Brain pericyte (primary cell): ENCODE data around the gene SPEG.

Experiments
- DNase-seq: peaks from one replicate; pipeline ENCODE4 v3.0.0-alpha.2; 2012; ENCODE audit warnings: low read depth, low spot score

SPEG gene

GRCh38 chr2:219461047-219461514 is 26.4 kb downstream of the SPEG start:
- DNase-seq = no peak

GRCh38 chr2:219461669-219462068 is 27.0 kb downstream of the SPEG start:
- DNase-seq = no peak

DNA sequence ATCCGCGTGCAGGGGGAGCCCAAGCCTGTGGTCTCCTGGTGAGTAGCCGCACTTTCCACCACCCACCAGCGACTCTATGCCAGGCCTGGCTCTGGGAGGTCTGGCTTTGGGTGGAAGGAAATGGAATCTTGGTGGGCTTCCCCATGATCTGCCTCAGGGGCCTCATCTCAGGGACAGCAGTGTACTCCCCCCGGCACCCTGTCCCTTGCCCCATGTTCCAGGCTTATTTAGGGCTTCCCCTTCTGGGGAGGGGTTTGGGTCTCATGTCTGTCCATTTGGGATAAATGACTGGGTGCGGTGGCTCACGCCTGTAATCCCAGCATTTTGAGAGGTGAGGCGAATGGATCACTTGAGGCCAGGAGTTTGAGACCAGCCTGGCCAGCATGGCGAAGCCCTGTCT is 27.7 kb downstream of the SPEG start:
- DNase-seq = no peak

DNA sequence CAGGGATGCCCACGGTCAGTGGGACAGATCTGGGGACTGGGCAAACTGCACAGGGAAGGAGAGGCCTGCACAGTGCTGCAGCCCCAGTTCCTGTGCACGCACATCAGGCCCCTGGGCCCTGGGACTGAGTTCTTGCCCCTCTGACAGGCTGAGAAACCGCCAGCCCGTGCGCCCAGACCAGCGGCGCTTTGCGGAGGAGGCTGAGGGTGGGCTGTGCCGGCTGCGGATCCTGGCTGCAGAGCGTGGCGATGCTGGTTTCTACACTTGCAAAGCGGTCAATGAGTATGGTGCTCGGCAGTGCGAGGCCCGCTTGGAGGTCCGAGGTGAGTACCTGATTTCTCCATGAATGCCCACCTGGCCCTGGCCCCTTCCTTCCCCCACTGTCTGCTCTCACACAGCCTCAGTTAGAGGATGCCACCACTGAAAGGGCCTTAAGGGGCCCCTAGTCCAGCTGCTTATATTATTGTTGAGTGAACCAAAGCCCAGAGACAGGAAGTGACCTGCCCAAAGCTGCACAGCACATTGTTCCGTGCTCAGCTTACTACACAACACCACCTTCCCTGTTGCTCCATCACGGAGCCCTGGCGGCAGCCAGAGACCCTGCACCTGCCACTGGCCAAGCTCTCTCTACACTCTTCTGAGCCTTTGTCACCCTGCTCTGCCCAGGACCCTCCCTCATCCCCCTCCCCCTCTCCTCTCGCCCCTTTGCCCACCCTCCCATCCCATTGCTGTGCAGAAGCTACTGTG is 29.8 kb downstream of the SPEG start:
- DNase-seq = no peak

DNA sequence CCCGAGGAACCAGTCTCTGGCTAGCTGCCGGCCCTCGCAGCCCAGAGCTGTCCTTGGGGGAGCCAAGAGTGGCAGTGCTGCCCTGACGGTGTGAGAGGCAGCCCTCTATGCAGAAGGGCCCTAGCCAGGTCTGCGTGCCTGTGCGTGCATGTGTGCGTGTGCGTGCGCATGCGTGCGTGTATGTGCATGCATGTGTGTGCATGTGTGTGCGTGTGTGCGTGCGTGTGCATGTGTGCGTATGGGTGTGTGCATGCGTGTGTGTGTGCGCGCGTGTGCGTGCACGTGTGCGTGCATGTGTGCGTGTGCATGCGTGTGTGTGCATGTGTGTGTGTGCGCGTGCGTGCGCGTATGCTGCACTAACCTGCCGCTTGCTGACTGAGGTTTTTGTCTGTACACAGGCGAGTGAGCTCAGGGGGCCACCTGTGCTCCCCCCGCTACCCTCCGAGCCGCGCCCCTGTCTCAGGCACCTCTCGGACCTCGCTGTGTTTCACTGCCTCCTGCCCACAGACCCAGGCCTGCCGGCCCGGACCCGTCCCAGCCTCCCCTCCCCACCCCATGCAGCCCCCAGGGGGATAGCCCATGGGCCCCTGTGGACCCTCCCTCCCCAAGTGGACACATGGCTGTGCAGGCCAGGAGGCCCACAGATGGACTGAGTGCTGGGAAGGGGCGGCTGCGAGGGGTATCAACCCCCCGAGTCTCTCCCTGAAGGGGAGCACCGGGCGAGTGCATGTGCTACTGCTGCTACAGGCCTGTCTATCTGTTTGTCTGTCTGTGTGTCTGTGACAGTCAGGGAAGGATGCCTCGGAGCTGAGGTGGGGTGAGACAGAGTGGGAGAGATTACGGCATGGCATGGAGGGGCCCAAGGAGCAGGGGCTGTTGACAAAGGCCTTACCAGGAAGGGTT is 31.3 kb downstream of the SPEG start:
- no peak for DNase-seq

DNA sequence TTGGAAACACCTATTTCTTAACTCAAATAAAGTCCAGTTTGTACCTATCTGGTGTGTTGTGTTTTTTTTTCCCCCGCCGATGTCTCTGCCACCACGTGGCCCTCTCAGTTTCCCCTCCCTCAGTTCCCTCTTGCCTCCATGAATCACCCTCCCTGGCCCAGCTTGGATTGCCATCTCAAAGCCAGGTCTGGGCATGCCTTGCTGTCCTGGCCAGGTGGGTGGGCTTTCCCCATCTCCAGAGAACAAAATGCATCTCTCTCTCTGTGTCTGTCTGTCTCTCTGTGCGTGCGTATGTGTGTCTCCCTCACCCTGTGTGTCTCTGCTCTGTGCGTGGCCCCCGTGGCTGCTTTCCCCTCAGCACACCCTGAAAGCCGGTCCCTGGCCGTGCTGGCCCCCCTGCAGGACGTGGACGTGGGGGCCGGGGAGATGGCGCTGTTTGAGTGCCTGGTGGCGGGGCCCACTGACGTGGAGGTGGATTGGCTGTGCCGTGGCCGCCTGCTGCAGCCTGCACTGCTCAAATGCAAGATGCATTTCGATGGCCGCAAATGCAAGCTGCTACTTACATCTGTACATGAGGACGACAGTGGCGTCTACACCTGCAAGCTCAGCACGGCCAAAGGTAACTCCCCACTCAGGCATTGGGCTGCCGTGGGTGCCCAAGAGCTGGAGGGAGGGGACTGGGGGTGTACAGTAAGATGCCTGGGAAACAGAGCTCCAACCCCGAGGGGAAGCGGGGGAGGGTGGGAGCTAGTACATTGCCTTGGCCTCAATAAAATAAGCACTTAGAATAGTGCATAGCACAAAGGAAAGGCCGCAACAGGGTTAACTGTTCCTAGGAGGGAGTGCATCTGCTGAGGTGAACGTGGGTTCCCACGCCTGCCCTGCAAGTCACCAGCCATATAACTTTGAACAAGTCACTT is 32.4 kb downstream of the SPEG start:
- no peak for DNase-seq

GRCh38 chr2:219467736-219468075 is 33.1 kb downstream of the SPEG start:
- no peak for DNase-seq

- no peak for DNase-seq
Observed at GRCh38 chr2:219468410-219469185, 34.0 kb downstream of the SPEG start.

DNA sequence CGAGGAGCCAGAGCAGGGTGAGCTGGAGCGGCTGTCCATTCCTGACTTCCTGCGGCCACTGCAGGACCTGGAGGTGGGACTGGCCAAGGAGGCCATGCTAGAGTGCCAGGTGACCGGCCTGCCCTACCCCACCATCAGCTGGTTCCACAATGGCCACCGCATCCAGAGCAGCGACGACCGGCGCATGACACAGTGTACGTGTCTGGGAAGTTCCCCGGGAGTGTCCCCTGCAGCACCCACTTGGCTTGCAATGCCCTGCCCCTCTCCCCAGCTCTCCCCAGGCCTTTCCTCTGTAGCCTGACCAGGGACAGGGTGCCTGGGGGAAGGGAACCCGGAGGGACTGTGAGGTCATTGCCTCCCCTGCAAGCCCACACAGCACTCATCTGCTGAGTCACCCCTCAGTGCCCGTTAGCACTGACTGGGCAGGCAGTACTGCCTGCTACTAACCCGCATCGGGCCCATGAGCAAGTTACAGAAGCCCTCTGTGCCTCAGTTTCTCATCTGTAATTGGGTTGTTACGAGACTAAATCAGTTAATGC is 34.6 kb downstream of the SPEG start:
- DNase-seq = no peak

- no peak for DNase-seq
Observed at GRCh38 chr2:219470429-219470828, 35.8 kb downstream of the SPEG start.

DNA sequence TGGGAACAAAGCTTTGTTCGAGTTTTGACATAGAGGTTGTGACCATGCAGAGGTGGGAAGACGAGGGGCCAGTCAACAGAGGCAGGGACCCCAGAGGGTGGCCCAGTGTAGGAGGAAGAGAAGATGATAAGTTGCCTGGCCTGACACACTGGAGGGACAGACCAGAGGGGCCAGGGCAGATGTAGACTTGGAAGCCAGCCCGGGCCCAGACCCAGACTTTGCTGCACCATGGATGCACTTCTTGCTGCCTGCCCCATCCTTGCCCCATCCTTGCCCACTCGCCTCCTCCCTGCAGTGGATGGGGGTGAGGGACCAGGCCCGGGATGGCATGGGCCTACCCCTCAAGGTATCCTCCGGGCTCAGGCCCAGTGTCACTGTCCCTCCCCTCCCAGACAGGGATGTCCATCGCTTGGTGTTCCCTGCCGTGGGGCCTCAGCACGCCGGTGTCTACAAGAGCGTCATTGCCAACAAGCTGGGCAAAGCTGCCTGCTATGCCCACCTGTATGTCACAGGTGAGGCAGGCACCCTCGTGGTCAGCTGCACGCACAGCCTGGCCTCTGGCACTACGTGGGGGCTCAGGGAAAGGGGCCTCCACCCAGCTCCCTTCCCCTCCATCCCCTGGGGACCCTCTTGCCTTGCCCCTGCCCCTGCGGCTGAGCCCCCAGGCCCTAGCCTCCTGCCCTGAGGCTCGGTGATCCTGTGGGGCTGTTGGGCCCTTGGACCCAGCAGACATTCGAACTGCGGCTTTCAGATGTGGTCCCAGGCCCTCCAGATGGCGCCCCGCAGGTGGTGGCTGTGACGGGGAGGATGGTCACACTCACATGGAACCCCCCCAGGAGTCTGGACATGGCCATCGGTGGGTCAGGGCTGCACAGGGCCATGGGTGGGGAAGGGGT is 37.1 kb downstream of the SPEG start:
- DNase-seq = no peak

GRCh38 chr2:219472629-219473187 is 38.1 kb downstream of the SPEG start:
- DNase-seq = no peak

- DNase-seq = no peak
Observed at GRCh38 chr2:219473511-219473910, 38.9 kb downstream of the SPEG start.

GRCh38 chr2:219474285-219475060 is 39.8 kb downstream of the SPEG start:
- no peak for DNase-seq

DNA sequence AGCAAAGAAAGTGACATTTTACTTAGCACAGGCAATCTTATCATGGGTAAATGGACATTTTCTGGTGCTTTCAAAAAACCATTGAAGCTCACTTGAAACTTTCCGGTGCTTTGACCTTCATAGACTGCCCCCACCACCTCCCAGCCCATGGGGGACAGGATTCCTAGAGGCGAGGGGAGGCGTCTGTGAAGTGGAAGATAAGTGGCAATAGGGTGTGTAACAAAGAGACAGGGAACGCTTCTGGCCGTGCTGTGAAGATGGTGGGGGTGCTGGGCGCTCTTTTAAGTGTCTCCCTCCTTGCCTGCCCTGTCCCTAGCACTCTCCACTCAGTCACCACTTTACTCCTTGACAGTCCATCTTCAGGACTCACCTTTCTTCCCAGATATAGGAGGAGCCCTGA is 40.6 kb downstream of the SPEG start:
- DNase-seq = no peak

GRCh38 chr2:219475697-219476651 is 41.3 kb downstream of the SPEG start:
- no peak for DNase-seq

- no peak for DNase-seq
Observed at GRCh38 chr2:219476652-219477151, 42.1 kb downstream of the SPEG start.
